Epithelial cell of proximal tubule (primary cell): ENCODE results near the gene CDH7. TPM values are rescaled to one million over a fixed set of nuclear protein-coding genes. Genes with fewer than 3 reads are reported as not detected.

Experiments used
- DNase-seq: peaks from one replicate; pipeline ENCODE4 v3.0.0-alpha.2; 2011; ENCODE audit warnings: low read depth
- H3K4me3 ChIP-seq: 2 replicates; pipeline ENCODE4 v1.5.1; 2011; ENCODE audit warnings: low read depth, mild to moderate bottlenecking, low read length
- CTCF ChIP-seq: conservative IDR thresholded peaks from 2 replicates; pipeline ENCODE4 v1.5.1; 2012; ENCODE audit warnings: low read depth, mild to moderate bottlenecking, low read length
- total RNA-seq: library from RNA; depleted of rRNA; stranded (reverse); fragments of >200 nt; gene quantifications from 2 replicates; pipeline ENCODE4 v1.2.3, GENCODE V29; 2015

CDH7 gene
- total RNA-seq, 1 donor from 2014 or later, result not detected

- TF ChIP-seq CTCF, result no peak
- DNase-seq, result no peak
- H3K4me3 ChIP-seq, result no peak overlapping the region
Observed at GRCh38 chr18:65897292-65897691, 146.5 kb downstream of the CDH7 start.

DNA sequence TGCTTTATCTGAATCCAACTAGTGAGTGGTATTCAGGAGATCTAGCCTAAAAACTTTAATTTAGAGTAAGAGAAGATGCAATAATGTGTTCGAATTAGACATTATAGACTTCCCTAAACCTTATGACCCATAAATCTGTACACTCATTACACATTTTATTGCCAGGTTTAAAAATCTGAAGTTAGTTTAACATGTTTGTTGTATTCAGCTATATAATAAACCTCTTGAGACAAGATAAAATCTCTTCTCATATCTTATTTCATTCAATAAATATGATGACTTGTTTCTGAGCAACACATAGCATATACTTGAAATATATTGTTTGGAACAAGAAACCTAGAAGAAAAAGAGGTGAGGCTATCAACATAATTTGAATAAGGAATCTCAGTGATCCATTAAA lies 150.7 kb downstream of the CDH7 start:
- TF ChIP-seq CTCF, result no peak
- no peak overlapping the region for H3K4me3 ChIP-seq
- DNase-seq, result no peak

DNA sequence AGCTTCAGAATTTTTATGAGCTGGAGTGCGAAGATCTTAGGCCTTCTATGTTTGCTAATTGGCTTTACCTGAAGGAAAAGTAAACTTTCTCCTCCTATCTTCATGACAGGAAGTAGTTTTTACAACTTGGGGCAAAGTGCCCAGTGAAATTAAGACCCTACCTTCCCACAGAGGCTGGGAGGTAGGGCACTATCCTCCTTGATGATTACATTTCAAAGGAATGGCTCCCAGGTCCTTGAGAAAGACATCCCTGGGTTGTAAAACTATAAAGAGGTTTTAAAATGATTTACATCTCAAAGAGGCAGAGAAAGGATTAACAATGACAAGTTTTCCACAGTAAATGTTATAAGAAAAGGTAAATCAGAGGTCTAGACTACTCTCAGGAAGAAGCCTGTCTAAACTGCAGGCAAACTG lies 155.8 kb downstream of the CDH7 start:
- no peak overlapping the region for H3K4me3 ChIP-seq
- DNase-seq, result no peak
- TF ChIP-seq CTCF, result no peak

- H3K4me3 ChIP-seq, result no peak overlapping the region
- no peak for DNase-seq
- TF ChIP-seq CTCF, result no peak
Observed at GRCh38 chr18:65907281-65907680, 156.5 kb downstream of the CDH7 start.

- no peak for DNase-seq
- H3K4me3 ChIP-seq, result no peak overlapping the region
- no peak for TF ChIP-seq CTCF
Observed at GRCh38 chr18:65919018-65919417, 168.2 kb downstream of the CDH7 start.

GRCh38 chr18:65919663-65920062 lies 168.9 kb downstream of the CDH7 start:
- TF ChIP-seq CTCF, result no peak

DNA sequence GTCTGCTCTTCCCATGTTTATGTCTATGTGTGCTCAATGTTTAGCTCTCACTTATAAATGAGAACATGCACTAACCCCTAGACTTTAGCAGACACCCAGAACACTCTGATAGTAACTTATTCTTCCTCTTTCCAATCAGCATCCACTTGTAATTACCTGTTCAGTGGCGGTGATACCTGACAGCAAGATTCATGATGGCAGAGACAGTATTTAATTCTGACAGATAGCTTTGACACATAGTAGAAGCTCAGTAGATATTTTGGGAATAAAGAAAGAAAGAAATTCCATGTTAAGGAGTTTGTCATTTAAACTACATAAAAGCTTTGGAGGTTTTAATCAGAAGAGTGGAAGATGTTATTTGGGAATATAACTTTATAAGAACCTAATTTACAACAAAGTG lies 171.3 kb downstream of the CDH7 start:
- DNase-seq, result no peak

More at GRCh38 chr18:65919663-65920062, 168.9 kb downstream of the CDH7 start:
- no peak overlapping the region for H3K4me3 ChIP-seq
- no peak for DNase-seq

More for the DNA sequence above, 171.3 kb downstream of the CDH7 start:
- no peak overlapping the region for H3K4me3 ChIP-seq
- no peak for TF ChIP-seq CTCF
